ENCODE measurements around the gene PDE1A. TPM values are rescaled to one million over a fixed set of nuclear protein-coding genes. Genes with fewer than 3 reads are reported as not detected.

PDE1A gene
- total RNA-seq, 1 donor from 2014 or later = 27.8 TPM

GRCh38 chr2:182226807-182227206 lies 200.0 kb downstream of the PDE1A start:
- Mint-ChIP-seq H3K4me3 (no peak overlapping the region), H3K27me3 (ENCODE audit: low read depth) (no peaks in the 10 kb centered on the region), H3K36me3 (ENCODE audit: low read depth) (peaks cover 11% of the 10 kb centered on the region), H3K9me3 (no peaks in the 10 kb centered on the region), H3K27ac (ENCODE audit: unreplicated experiment) (no peak overlapping the region), H3K4me1 (no peaks in the 10 kb centered on the region)
- no peak for DNase-seq (ENCODE audit: low read depth, low spot score)
- TF ChIP-seq, protein P1, sequence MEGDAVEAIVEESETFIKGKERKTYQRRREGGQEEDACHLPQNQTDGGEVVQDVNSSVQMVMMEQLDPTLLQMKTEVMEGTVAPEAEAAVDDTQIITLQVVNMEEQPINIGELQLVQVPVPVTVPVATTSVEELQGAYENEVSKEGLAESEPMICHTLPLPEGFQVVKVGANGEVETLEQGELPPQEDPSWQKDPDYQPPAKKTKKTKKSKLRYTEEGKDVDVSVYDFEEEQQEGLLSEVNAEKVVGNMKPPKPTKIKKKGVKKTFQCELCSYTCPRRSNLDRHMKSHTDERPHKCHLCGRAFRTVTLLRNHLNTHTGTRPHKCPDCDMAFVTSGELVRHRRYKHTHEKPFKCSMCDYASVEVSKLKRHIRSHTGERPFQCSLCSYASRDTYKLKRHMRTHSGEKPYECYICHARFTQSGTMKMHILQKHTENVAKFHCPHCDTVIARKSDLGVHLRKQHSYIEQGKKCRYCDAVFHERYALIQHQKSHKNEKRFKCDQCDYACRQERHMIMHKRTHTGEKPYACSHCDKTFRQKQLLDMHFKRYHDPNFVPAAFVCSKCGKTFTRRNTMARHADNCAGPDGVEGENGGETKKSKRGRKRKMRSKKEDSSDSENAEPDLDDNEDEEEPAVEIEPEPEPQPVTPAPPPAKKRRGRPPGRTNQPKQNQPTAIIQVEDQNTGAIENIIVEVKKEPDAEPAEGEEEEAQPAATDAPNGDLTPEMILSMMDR (conservative IDR thresholded peaks at IDR 0.05) = no peak

- Mint-ChIP-seq H3K27me3 (ENCODE audit: low read depth) (no peaks in the 10 kb centered on the region), H3K9me3 (no peaks in the 10 kb centered on the region), H3K36me3 (ENCODE audit: low read depth) (peaks cover 11% of the 10 kb centered on the region), H3K4me3 (no peak overlapping the region), H3K27ac (ENCODE audit: unreplicated experiment) (no peak overlapping the region), H3K4me1 (peaks cover 20% of the 10 kb centered on the region)
- DNase-seq (ENCODE audit: low read depth, low spot score) = no peak
- TF ChIP-seq, protein P1 (conservative IDR thresholded peaks at IDR 0.05) = no peak
Measured at GRCh38 chr2:182224669-182225068, 202.2 kb downstream of the PDE1A start.

- H3K27ac Mint-ChIP-seq (ENCODE audit: unreplicated experiment) = no peak overlapping the region
- H3K4me3 Mint-ChIP-seq = peak overlapping the region; percentile 29
- H3K36me3 Mint-ChIP-seq (ENCODE audit: low read depth) = peaks cover 8% of the 10 kb centered on the region
- no peak for DNase-seq (ENCODE audit: low read depth, low spot score)
- peaks cover 25% of the 10 kb centered on the region for H3K4me1 Mint-ChIP-seq
- TF ChIP-seq, protein P1 (conservative IDR thresholded peaks at IDR 0.05) = no peak
- H3K27me3 Mint-ChIP-seq (ENCODE audit: low read depth) = no peaks in the 10 kb centered on the region
- H3K9me3 Mint-ChIP-seq = peaks cover 2% of the 10 kb centered on the region
Measured at GRCh38 chr2:182220998-182221397, 205.8 kb downstream of the PDE1A start.

DNA sequence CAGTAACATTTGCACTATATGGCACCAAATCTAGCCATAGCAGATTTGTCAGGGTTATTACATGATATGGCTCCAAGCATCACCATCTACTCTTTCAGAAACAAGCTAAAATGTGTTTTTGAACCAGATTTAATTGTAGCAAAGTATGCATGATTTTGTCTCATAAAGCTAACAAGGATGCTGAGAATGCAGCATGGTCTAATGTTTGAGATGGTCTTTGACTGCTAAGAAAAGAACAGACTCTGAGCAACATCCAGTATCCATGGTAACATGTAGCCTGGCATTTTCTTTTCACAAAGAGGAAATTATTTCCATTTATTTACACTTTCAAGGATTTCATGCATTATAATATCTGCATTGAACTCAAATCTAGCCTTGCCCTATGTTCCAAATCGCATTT lies 206.5 kb downstream of the PDE1A start:
- Mint-ChIP-seq H3K27me3 (ENCODE audit: low read depth) (no peaks in the 10 kb centered on the region), H3K4me3 (peak overlapping the region; percentile 24), H3K36me3 (ENCODE audit: low read depth) (peaks cover 8% of the 10 kb centered on the region), H3K27ac (ENCODE audit: unreplicated experiment) (peak overlapping the region; percentile 70), H3K9me3 (peaks cover 2% of the 10 kb centered on the region), H3K4me1 (peaks cover 25% of the 10 kb centered on the region)
- no peak for DNase-seq (ENCODE audit: low read depth, low spot score)
- TF ChIP-seq, protein P1 (conservative IDR thresholded peaks at IDR 0.05) = no peak

DNA sequence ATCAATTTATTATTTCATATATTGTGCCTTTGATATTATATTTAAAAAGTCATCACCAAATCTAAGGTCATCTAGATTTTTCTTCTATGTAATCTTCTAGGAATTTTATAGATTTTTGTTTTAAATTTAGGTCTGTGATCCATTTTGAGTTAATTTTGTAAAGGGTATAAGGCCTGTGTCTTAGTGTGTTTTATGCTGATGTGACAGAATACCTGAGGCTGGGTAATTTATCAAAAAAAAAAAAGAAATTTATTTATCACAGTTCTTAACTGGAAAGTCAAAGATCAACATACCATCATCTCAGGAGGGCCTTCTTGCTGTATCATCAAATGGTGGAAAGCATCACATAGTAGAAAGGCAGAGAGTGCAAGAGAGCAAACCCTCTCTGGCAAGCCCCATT lies 216.2 kb downstream of the PDE1A start:
- H3K27me3 Mint-ChIP-seq (ENCODE audit: low read depth) = no peaks in the 10 kb centered on the region
- peaks cover 35% of the 10 kb centered on the region for H3K36me3 Mint-ChIP-seq (ENCODE audit: low read depth)
- no peak overlapping the region for H3K27ac Mint-ChIP-seq (ENCODE audit: unreplicated experiment)
- TF ChIP-seq, protein P1 (conservative IDR thresholded peaks at IDR 0.05) = no peak
- no peak overlapping the region for H3K4me3 Mint-ChIP-seq
- no peak for DNase-seq (ENCODE audit: low read depth, low spot score)
- H3K9me3 Mint-ChIP-seq = peaks cover 12% of the 10 kb centered on the region
- H3K4me1 Mint-ChIP-seq = no peaks in the 10 kb centered on the region

- TF ChIP-seq, protein P1 (conservative IDR thresholded peaks at IDR 0.05) = no peak
- Mint-ChIP-seq H3K36me3 (ENCODE audit: low read depth) (peaks cover 35% of the 10 kb centered on the region), H3K4me3 (no peak overlapping the region), H3K27me3 (ENCODE audit: low read depth) (no peaks in the 10 kb centered on the region), H3K4me1 (no peaks in the 10 kb centered on the region), H3K27ac (ENCODE audit: unreplicated experiment) (no peak overlapping the region), H3K9me3 (peaks cover 12% of the 10 kb centered on the region)
- no peak for DNase-seq (ENCODE audit: low read depth, low spot score)
Measured at GRCh38 chr2:182208421-182208820, 218.4 kb downstream of the PDE1A start.

Measured in neural crest cell (in vitro differentiated cells).